Thoracic aorta (tissue), 2 donors: Measurements from ENCODE around the gene HOXC13. TPM values are rescaled to one million over a fixed set of nuclear protein-coding genes. Genes with fewer than 3 reads are reported as not detected.

ENCODE experiments used
- ATAC-seq: fragments of 150-250 bp; one replicate; pipeline ENCODE4 v1.8.0; 2017; ENCODE audit warnings: low read depth; ENCODE audit not compliant: insufficient number of reproducible peaks, low FRiP score
- DNase-seq: peaks from one replicate; pipeline ENCODE4 v3.0.0-alpha.2; 2020; ENCODE audit warnings: low spot score
- H3K27ac ChIP-seq, 2 donors: fragments of 200-600 bp; sonication (generic); 1 replicate in 1 of 2; 2 replicates in 1 of 2; pipeline ENCODE4 v1.5.1; 2016; ENCODE audit warnings: mild to moderate bottlenecking in 2 of 2, moderate library complexity in 2 of 2
- H3K27me3 ChIP-seq: fragments of 200-600 bp; sonication (generic); replicated peaks from 2 replicates; pipeline ENCODE4 v1.6.0; 2016; ENCODE audit warnings: mild to moderate bottlenecking; ENCODE audit not compliant: insufficient read depth
- H3K36me3 ChIP-seq: fragments of 200-600 bp; sonication (generic); one replicate; pipeline ENCODE4 v1.5.1; 2016
- H3K4me1 ChIP-seq, 2 donors: fragments of 200-600 bp; sonication (generic); 1 replicate in 1 of 2; 2 replicates in 1 of 2; pipeline versions ENCODE4 v1.5.1 to v1.6.0; 2016; ENCODE audit warnings: low read depth in 2 of 2, mild to moderate bottlenecking in 1 of 2; ENCODE audit not compliant: control insufficient read depth in 1 of 2
- H3K4me3 ChIP-seq: fragments of 200-600 bp; sonication (generic); 2 replicates; pipeline ENCODE4 v1.5.1; 2016; ENCODE audit warnings: mild to moderate bottlenecking
- H3K9me3 ChIP-seq: fragments of 200-600 bp; sonication (generic); 2 replicates; pipeline ENCODE4 v1.5.1; 2016
- CTCF ChIP-seq: fragments of 200-600 bp; sonication (generic); IDR thresholded peaks from one replicate; pipeline ENCODE4 v1.5.1; 2019; ENCODE audit warnings: antibody characterized with exemption
- total RNA-seq, 2 donors: library from RNA; depleted of rRNA; stranded (reverse); fragments of >200 nt; gene quantifications; one replicate each; pipeline versions ENCODE4 v1.1.0 to v1.2.3, GENCODE V29; 2016

HOXC13 gene
- total RNA-seq, 2 donors from 2014 or later = not detected

GRCh38 chr12:53987787-53988230 is 49.2 kb downstream of the HOXC13 start:
- peaks cover 15 to 36% of the 10 kb centered on the region in 2 donors for H3K4me1 ChIP-seq
- no peaks in the 10 kb centered on the region for H3K9me3 ChIP-seq
- peaks cover 76% of the 10 kb centered on the region for H3K27me3 ChIP-seq

GRCh38 chr12:53988541-53989226 is 50.1 kb downstream of the HOXC13 start:
- H3K4me3 ChIP-seq = no peak overlapping the region
- no peak for TF ChIP-seq CTCF
- H3K36me3 ChIP-seq = no peaks in the 10 kb centered on the region
- H3K27me3 ChIP-seq = peaks cover 82% of the 10 kb centered on the region
- ATAC-seq (no peak), DNase-seq (no peak)
- H3K4me1 ChIP-seq = peaks cover 15 to 36% of the 10 kb centered on the region in 2 donors
- H3K9me3 ChIP-seq = no peaks in the 10 kb centered on the region
- H3K27ac ChIP-seq = peak overlapping the region in 1 of 2 donors; percentile 24

More at GRCh38 chr12:53987787-53988230, 49.2 kb downstream of the HOXC13 start:
- Histone ChIP-seq H3K4me3 (no peak overlapping the region), H3K27ac (peak overlapping the region in 1 of 2 donors; percentile 24), H3K36me3 (no peaks in the 10 kb centered on the region)
- ATAC-seq = no peak
- DNase-seq = no peak
- TF ChIP-seq CTCF = no peak

GRCh38 chr12:53989227-53990113 is 50.8 kb downstream of the HOXC13 start:
- peaks cover 90% of the 10 kb centered on the region for H3K27me3 ChIP-seq
- peak overlapping the region in 1 of 2 donors; percentile 42 for H3K27ac ChIP-seq
- no peak for TF ChIP-seq CTCF
- H3K36me3 ChIP-seq = no peaks in the 10 kb centered on the region
- DNase-seq (no peak), ATAC-seq (no peak)
- no peak overlapping the region for H3K4me3 ChIP-seq
- no peaks in the 10 kb centered on the region for H3K9me3 ChIP-seq
- peaks cover 18 to 43% of the 10 kb centered on the region in 2 donors for H3K4me1 ChIP-seq

- DNase-seq (no peak), ATAC-seq (no peak)
- H3K27me3 ChIP-seq = peaks cover 87% of the 10 kb centered on the region
- H3K4me3 ChIP-seq = no peak overlapping the region
- no peaks in the 10 kb centered on the region for H3K9me3 ChIP-seq
- TF ChIP-seq CTCF = no peak
- no peak overlapping the region for H3K27ac ChIP-seq
- peaks cover 22 to 44% of the 10 kb centered on the region in 2 donors for H3K4me1 ChIP-seq
- H3K36me3 ChIP-seq = no peaks in the 10 kb centered on the region
These were observed 51.9 kb downstream of the HOXC13 start for GRCh38 chr12:53990311-53991076.
